AG04450 (cell line): ENCODE data around the gene TRPM1. TPM values are rescaled to one million over a fixed set of nuclear protein-coding genes. Genes with fewer than 3 reads are reported as not detected.

Source experiments
- CTCF ChIA-PET: fragments of 300-600, 350-600 bp; formaldehyde crosslinking; extraction: SDS; loops from one replicate; lab custom pipeline; 2022; ENCODE audit warnings: antibody characterized with exemption, inconsistent platforms; lab: Charles Lee
- POLR2A ChIA-PET: fragments of 350-600 bp; formaldehyde crosslinking; extraction: SDS; loops from one replicate; lab custom pipeline; 2021; ENCODE audit warnings: antibody characterized with exemption, inconsistent platforms; lab: Yijun Ruan, JAX
- DNase-seq: peaks from one replicate; pipeline ENCODE4 v3.0.0-alpha.2; 2011; ENCODE audit warnings: low read depth, low spot score
- H3K27ac ChIP-seq: one replicate; pipeline ENCODE4 v1.5.1; 2012; ENCODE audit warnings: low read depth, low read length, control low read depth
- H3K27me3 ChIP-seq: one replicate; pipeline ENCODE4 v1.6.0; 2012; ENCODE audit warnings: low read length; ENCODE audit not compliant: control insufficient read depth, insufficient read depth
- H3K4me3 ChIP-seq: 2 replicates; pipeline ENCODE4 v1.5.1; 2011; ENCODE audit warnings: mild to moderate bottlenecking, low read depth, low read length, control low read depth
- H3K9me3 ChIP-seq: 2 replicates; pipeline ENCODE4 v1.5.1; 2012; ENCODE audit warnings: low read length; ENCODE audit not compliant: control insufficient read depth, insufficient read depth
- polyA plus RNA-seq: library from polyadenylated mRNA; depleted of rRNA; stranded (reverse); fragments of >200 nt; gene quantifications from 2 replicates; pipeline ENCODE4 v1.2.3, GENCODE V29; 2011
- TF ChIP-seq, protein P1 (sequence below): IDR thresholded peaks from 2 replicates; pipeline ENCODE4 v1.5.1; 2011; ENCODE audit warnings: low read depth, low read length, control low read depth, inconsistent platforms

TRPM1 gene
- polyA plus RNA-seq, 1 experiment: not detected

DNA sequence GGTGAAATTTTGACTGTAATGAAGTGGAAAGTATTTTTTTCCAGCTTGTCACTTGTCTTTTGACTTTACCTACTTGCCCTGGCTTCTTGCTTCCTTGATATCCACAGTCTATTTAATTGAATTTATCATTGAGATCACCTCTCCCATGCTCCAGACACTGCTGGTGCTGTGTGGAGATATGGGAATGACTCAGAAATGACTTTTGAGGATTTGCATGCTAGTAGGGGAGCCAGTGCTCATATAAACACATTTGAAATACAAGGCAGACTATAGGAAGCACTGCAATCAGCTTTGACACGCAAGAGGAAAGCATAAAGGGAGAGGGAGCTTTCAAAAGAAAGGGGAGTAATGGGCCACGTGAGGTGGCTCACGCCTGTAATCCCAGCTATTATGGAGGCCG, 7.3 kb upstream of the TRPM1 start:
- Histone ChIP-seq H3K27me3 (no peaks in the 10 kb centered on the region), H3K9me3 (no peaks in the 10 kb centered on the region), H3K4me3 (no peak overlapping the region), H3K27ac (no peak overlapping the region)
- POLR2A ChIA-PET: interaction anchor here (1.2 kb wide), 1 partner anchor 17 kb away, joined by 3 read pairs; no protein-coding TSS in a partner anchor
- no peak for DNase-seq
- CTCF ChIA-PET: interaction anchor here (2.3 kb wide), 1 partner anchor 20 kb away, joined by 8 read pairs; no protein-coding TSS in a partner anchor
- TF ChIP-seq, protein P1, sequence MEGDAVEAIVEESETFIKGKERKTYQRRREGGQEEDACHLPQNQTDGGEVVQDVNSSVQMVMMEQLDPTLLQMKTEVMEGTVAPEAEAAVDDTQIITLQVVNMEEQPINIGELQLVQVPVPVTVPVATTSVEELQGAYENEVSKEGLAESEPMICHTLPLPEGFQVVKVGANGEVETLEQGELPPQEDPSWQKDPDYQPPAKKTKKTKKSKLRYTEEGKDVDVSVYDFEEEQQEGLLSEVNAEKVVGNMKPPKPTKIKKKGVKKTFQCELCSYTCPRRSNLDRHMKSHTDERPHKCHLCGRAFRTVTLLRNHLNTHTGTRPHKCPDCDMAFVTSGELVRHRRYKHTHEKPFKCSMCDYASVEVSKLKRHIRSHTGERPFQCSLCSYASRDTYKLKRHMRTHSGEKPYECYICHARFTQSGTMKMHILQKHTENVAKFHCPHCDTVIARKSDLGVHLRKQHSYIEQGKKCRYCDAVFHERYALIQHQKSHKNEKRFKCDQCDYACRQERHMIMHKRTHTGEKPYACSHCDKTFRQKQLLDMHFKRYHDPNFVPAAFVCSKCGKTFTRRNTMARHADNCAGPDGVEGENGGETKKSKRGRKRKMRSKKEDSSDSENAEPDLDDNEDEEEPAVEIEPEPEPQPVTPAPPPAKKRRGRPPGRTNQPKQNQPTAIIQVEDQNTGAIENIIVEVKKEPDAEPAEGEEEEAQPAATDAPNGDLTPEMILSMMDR: no peak

DNA sequence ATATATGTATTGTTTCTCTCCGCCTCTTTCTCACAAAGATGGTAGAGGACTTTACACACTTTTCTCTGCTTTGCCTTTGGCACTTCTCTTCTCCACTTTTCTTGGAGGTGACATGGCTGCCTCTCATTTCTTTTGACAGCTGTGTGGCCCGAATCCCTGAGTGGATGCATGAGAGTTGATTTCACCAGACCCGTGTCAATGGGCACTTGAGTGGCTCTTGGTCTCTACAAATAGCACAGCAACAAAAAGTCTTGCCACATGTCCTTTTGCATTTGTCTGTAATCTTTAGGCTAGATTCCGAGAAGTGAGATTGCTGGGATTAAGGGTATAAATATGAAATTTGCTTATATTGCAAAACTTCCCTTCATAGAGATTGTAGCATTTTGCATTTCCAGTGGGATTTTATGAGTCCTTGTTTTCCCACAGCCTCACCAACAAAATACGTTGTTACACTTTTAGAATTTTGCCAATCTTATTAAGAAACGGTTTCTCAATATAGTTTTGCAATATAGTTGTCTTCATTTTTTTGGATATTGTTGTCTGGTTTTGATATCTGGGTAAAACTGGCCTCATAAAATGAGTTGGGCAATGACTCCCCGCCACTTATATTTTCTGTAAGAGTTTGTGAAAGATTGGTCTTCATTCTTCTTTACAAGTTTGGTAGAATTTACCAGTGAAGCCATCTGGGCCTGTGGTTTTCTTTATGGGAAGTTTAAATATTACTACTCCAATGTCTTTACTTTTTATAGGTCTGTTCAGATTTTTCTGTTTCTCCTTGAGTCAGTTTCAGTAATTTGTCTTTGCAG, 5.2 kb upstream of the TRPM1 start:
- TF ChIP-seq, protein P1: no peak
- POLR2A ChIA-PET: no interaction called here
- no peak overlapping the region for H3K27ac ChIP-seq
- CTCF ChIA-PET: interaction anchor here (2.3 kb wide), 1 partner anchor 23 kb away, joined by 8 read pairs; no protein-coding TSS in a partner anchor
- no peak overlapping the region for H3K4me3 ChIP-seq
- H3K27me3 ChIP-seq: peaks cover 5% of the 10 kb centered on the region
- H3K9me3 ChIP-seq: no peaks in the 10 kb centered on the region; the same call in 1 of the 2 replicates
- DNase-seq: no peak

GRCh38 chr15:31104003-31104402, 2.5 kb upstream of the TRPM1 start:
- DNase-seq: no peak
- H3K4me3 ChIP-seq: no peak overlapping the region
- H3K9me3 ChIP-seq: no peaks in the 10 kb centered on the region; the same call in 1 of the 2 replicates
- ChIA-PET POLR2A (no interaction called here), CTCF (interaction anchor here (0.6 kb wide), 1 partner anchor 121 kb away, joined by 3 read pairs; no protein-coding TSS in a partner anchor)
- H3K27me3 ChIP-seq: peaks cover 13% of the 10 kb centered on the region
- no peak overlapping the region for H3K27ac ChIP-seq
- TF ChIP-seq, protein P1: no peak

- DNase-seq: no peak
- Histone ChIP-seq H3K27ac (no peak overlapping the region), H3K4me3 (no peak overlapping the region), H3K27me3 (peaks cover 19% of the 10 kb centered on the region), H3K9me3 (no peaks in the 10 kb centered on the region; the same call in 1 of the 2 replicates)
- POLR2A ChIA-PET: no interaction called here
- CTCF ChIA-PET: interaction anchor here (0.6 to 1.1 kb wide), 3 partner anchors 26 to 388 kb away, joined by 3 to 5 read pairs (median 3); no protein-coding TSS in a partner anchor
- TF ChIP-seq, protein P1: no peak
Measured at GRCh38 chr15:31102374-31103342, 1.1 kb upstream of the TRPM1 start.
